ENCODE results near the gene KCNQ1.

Gene KCNQ1

DNA sequence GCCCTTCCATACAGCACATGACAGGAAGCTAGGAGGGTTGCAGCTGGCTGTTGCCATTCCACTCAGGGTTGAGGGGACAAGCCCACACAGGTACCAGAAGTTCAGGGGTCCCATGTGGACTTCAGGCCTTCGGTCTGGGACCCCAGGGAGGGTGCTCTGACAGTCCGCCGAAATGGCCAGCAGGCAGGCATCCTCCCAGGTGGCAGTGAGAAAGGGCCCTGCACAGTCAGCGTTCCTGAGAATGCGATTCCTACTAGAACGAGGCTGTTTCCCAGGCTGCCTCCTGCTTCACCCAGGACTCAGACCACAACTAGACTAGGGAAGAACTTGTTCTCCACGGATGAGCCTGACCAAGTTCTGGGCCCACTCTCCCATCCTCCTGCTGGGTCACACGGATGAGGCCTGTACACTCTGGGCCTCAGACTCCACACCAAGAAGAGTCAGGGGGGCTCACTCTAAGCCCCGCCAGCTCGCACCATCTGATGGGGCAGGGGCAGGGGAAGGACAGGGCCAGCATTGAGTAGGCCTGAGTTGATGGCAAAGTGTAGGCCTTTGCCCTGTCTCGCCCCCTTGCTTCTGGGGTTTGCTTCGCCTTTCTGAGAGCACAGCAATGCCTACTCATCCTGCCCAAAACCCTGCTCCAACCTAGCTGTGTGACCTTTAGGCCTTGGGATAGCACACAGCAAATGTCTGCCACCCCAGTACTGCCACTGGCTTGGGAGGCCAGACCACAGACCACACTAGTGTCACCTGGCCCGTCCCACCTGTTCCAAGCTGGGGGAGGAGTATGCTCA is 241.0 kb downstream of the KCNQ1 start:
- Histone ChIP-seq H3K4me1 (ENCODE audit: control insufficient read depth, insufficient read depth, low read length) (peaks cover 33% of the 10 kb centered on the region), H3K36me3 (ENCODE audit: control insufficient read depth in 2 of 2, insufficient read depth in 2 of 2, low read length in 2 of 2) (peaks cover 0 to 4% of the 10 kb centered on the region in 2 donors), H3K9me3 (ENCODE audit: control insufficient read depth in 2 of 2, low read length in 2 of 2) (no peaks in the 10 kb centered on the region), H3K27me3 (ENCODE audit: control insufficient read depth in 1 of 2, insufficient read depth in 2 of 2, low read length in 2 of 2) (no peaks in the 10 kb centered on the region), H3K9ac (ENCODE audit: low read length in 2 of 2) (no peak overlapping the region), H3K4me3 (ENCODE audit: low read length in 2 of 2) (no peak overlapping the region), H3K27ac (ENCODE audit: low read length) (no peak overlapping the region)

DNA sequence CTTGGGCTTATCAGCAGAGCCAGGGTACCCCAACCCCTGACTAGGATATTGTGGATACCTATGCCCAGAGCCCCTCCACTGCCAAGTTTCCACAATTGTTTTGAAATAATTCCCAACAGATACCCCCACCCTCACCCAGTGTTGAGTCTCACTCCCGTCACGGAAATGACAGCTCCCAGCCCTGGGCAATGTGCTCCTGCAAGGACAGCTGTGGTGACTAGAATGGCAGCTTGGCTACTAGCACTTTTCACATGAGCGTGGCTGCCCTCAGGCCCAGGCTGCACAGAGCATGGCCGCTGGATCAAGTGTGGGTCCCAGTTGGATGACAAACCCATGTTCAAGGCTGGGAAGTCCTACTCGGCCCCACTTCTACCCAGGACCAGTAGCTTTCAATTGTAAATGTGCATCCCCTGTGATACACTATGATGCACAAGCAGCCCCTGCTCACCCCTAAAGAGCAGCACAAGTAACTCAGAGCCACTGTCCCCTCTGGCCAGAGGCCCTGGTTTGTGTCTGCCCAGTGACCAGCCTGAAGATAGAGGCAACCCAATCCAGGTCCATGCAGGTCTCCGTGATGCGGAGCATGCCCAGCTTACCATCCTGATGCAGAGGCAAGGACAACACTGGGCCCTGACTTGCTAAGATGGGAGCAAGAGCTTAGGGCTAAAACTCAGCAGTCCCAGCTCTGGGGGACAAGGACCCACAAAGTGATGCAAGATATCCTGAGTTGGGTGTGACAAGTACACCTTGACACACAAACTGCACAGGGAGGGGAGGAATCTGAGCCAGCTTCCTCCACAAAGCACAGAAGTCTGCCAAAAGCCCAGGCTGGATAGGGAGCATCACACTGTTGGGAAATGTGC is 241.8 kb downstream of the KCNQ1 start:
- H3K36me3 ChIP-seq (ENCODE audit: control insufficient read depth in 2 of 2, insufficient read depth in 2 of 2, low read length in 2 of 2): peaks cover 0 to 4% of the 10 kb centered on the region in 2 donors
- H3K27me3 ChIP-seq (ENCODE audit: control insufficient read depth in 1 of 2, insufficient read depth in 2 of 2, low read length in 2 of 2): no peaks in the 10 kb centered on the region
- H3K27ac ChIP-seq (ENCODE audit: low read length): no peak overlapping the region
- no peaks in the 10 kb centered on the region for H3K9me3 ChIP-seq (ENCODE audit: control insufficient read depth in 2 of 2, low read length in 2 of 2)
- no peak overlapping the region for H3K9ac ChIP-seq (ENCODE audit: low read length in 2 of 2)
- no peak overlapping the region for H3K4me3 ChIP-seq (ENCODE audit: low read length in 2 of 2)
- H3K4me1 ChIP-seq (ENCODE audit: control insufficient read depth, insufficient read depth, low read length): peaks cover 41% of the 10 kb centered on the region

DNA sequence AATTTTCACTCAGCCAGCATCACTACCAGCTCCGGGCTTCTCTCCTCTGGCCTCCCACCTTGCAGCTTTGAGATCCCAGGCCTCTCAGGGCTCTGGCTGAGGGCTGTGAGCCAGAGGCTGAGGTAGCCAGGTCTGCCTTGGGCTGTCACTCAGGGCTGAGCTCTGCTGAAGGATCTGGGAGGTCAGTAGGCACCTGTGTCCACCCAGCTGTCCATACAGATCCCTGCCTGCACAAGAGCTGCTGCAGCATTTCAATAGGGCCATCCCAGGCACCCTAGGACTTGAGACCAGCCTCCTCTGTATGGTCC is 242.4 kb downstream of the KCNQ1 start:
- Histone ChIP-seq H3K27me3 (ENCODE audit: control insufficient read depth in 1 of 2, insufficient read depth in 2 of 2, low read length in 2 of 2) (no peaks in the 10 kb centered on the region), H3K4me3 (ENCODE audit: low read length in 2 of 2) (no peak overlapping the region), H3K9ac (ENCODE audit: low read length in 2 of 2) (no peak overlapping the region), H3K27ac (ENCODE audit: low read length) (no peak overlapping the region), H3K9me3 (ENCODE audit: control insufficient read depth in 2 of 2, low read length in 2 of 2) (no peaks in the 10 kb centered on the region), H3K36me3 (ENCODE audit: control insufficient read depth in 2 of 2, insufficient read depth in 2 of 2, low read length in 2 of 2) (peaks cover 0 to 4% of the 10 kb centered on the region in 2 donors), H3K4me1 (ENCODE audit: control insufficient read depth, insufficient read depth, low read length) (peaks cover 46% of the 10 kb centered on the region)

DNA sequence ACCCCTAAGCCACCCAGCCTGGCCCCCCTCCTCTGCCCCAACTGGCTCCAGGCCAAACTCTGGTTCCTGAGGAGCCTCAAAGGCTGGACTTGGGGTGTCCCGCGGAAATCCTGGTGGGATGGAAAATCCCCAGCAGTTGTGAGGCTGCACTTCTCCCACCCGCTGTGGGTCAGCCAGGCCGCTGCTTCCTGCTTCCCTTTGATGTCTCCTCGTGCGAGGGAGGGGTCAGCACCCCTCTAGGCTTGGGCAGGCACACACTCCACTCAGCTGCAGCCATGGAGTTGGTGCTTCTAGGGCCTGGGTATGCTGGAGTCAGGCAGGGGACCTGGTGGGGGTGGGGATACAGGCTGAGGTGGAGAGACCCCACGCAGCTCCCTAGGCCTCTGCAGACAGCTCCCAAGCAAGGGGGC is 243.0 kb downstream of the KCNQ1 start:
- Histone ChIP-seq H3K27ac (ENCODE audit: low read length) (no peak overlapping the region), H3K27me3 (ENCODE audit: control insufficient read depth in 1 of 2, insufficient read depth in 2 of 2, low read length in 2 of 2) (no peaks in the 10 kb centered on the region), H3K9ac (ENCODE audit: low read length in 2 of 2) (no peak overlapping the region), H3K4me3 (ENCODE audit: low read length in 2 of 2) (no peak overlapping the region), H3K4me1 (ENCODE audit: control insufficient read depth, insufficient read depth, low read length) (peaks cover 50% of the 10 kb centered on the region), H3K9me3 (ENCODE audit: control insufficient read depth in 2 of 2, low read length in 2 of 2) (no peaks in the 10 kb centered on the region), H3K36me3 (ENCODE audit: control insufficient read depth in 2 of 2, insufficient read depth in 2 of 2, low read length in 2 of 2) (peaks cover 0 to 4% of the 10 kb centered on the region in 2 donors)

DNA sequence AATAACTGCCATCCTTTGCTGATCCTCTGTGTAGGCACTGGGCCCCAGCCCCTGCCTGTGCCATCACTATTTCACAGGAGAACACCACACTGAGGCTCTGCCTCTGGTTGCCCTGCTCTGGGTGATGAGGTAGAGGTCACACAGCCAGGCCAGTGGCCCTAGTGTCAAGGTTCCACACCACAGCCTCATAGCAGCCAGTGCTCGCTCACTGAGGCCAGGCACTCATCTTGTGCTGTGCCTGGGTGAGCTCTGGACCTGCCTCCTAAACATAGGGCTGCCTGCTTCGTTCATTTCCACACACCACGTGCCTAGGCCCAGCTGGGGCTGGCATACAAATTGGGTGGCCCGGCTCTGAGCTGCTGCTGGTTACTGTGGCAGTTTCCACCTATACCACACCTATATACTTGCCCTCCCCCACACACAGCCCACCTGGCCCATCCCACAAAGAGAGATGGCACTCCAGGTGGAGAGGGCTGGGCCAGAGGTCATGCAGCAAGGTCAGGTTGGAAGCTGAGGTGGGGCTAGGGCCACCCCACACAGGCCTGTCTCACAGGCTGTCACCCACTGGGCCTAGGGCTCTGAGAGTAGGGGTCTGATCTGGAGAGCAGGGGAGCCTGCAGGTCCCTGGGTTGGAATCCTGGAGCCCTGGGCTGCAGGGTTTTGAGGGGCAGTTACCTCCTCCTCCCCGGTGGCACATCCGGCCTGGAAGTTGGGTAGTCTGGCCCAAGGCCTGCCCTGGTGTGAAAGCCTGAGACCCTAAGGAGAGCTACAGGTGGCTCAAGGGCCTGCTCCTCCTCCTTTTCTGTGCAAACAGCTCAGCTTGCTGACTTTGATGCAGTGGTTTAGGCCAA is 243.8 kb downstream of the KCNQ1 start:
- Histone ChIP-seq H3K27ac (ENCODE audit: low read length) (no peak overlapping the region), H3K4me1 (ENCODE audit: control insufficient read depth, insufficient read depth, low read length) (peaks cover 58% of the 10 kb centered on the region)

DNA sequence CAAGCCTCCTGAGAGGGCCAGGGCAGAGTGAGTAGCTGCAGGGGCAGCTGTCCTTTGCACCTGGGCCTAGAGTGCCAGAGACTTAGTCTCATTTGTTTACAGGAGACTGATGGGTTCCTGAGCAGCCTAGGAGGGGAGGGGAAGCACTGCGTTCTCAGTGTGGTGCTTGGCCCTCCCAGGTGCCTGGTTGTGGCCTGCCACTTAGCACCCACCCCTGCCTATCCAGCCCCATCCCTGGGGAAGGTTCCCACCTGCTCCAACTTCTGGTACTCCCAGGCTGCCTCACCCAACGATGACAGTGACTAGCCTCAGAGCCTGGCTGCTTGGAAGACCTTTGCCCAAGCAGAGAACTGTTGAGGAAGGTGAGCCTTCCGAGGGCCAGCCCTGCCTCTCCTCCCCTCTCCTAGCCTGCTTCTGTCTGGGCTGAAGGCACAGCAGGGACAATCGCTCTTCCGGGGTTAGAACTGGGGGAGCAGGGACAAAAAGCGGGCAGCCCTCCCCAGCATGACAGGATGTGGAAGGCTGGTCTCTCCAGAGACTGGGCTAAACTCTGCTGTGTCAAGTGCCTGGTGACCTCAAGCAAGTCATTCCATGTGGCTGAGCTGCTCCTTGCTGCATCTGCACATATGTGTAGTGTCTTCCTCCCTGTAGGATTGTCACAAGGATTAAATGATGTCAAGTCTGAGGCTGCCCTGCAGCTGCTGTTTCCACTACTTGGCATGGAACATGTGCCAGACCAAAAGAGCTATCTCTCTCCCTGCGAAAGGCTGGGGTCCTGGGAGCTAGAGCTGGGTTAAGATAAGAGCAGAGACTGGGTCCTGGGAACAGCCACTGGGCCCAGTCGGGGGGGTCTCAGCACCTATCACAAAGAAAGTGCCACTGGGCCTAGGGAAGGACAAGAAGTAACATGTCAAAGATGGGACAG is 245.1 kb downstream of the KCNQ1 start:
- peaks cover 0 to 4% of the 10 kb centered on the region in 2 donors for H3K36me3 ChIP-seq (ENCODE audit: control insufficient read depth in 2 of 2, insufficient read depth in 2 of 2, low read length in 2 of 2)
- H3K27me3 ChIP-seq (ENCODE audit: control insufficient read depth in 1 of 2, insufficient read depth in 2 of 2, low read length in 2 of 2): no peaks in the 10 kb centered on the region
- no peaks in the 10 kb centered on the region for H3K9me3 ChIP-seq (ENCODE audit: control insufficient read depth in 2 of 2, low read length in 2 of 2)
- peaks cover 65% of the 10 kb centered on the region for H3K4me1 ChIP-seq (ENCODE audit: control insufficient read depth, insufficient read depth, low read length)
- no peak overlapping the region for H3K27ac ChIP-seq (ENCODE audit: low read length)
- no peak overlapping the region for H3K4me3 ChIP-seq (ENCODE audit: low read length in 2 of 2)
- no peak overlapping the region for H3K9ac ChIP-seq (ENCODE audit: low read length in 2 of 2)

More for the DNA sequence above, 243.8 kb downstream of the KCNQ1 start:
- Histone ChIP-seq H3K9me3 (ENCODE audit: control insufficient read depth in 2 of 2, low read length in 2 of 2) (no peaks in the 10 kb centered on the region), H3K4me3 (ENCODE audit: low read length in 2 of 2) (no peak overlapping the region), H3K9ac (ENCODE audit: low read length in 2 of 2) (no peak overlapping the region), H3K27me3 (ENCODE audit: control insufficient read depth in 1 of 2, insufficient read depth in 2 of 2, low read length in 2 of 2) (no peaks in the 10 kb centered on the region), H3K36me3 (ENCODE audit: control insufficient read depth in 2 of 2, insufficient read depth in 2 of 2, low read length in 2 of 2) (peaks cover 0 to 4% of the 10 kb centered on the region in 2 donors)

DNA sequence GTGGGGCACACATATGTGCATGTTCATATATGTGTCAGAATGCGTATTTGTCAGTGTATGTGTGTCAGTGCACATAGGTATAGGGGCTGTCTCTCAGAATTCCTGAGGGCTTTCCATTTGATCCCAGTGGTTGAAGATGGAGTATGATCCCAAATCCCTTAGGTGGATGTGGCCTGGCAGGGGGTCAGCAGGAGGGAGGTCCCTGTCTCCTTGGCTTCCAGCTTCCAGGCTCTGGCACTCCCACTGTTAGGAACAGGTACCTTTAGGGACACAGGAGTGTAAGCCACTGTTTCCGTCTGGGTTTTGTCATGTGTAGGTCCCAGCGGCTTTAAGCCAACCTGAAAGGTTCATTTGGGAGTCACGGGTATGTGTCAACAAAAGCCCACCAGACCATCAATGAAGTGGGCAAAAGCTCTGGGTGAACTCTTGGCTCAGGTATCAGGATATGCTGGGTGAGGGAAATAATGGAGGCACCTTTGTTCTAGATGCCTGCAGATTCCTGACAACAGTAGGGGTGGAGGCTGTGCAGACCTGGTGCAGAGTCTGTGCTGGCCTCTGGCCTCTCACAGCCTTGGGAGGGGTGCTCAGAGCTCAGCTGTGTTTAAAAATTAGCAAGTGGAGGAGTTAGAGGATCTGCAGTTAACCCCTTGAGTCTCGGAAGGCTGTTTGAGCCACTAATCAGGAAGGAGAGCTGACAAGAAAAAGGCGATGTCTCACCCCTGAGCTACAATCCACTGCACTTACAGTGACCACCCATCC is 246.0 kb downstream of the KCNQ1 start:
- Histone ChIP-seq H3K36me3 (ENCODE audit: control insufficient read depth in 2 of 2, insufficient read depth in 2 of 2, low read length in 2 of 2) (peaks cover 0 to 4% of the 10 kb centered on the region in 2 donors), H3K9ac (ENCODE audit: low read length in 2 of 2) (no peak overlapping the region), H3K27me3 (ENCODE audit: control insufficient read depth in 1 of 2, insufficient read depth in 2 of 2, low read length in 2 of 2) (no peaks in the 10 kb centered on the region), H3K27ac (ENCODE audit: low read length) (no peak overlapping the region), H3K4me3 (ENCODE audit: low read length in 2 of 2) (no peak overlapping the region), H3K9me3 (ENCODE audit: control insufficient read depth in 2 of 2, low read length in 2 of 2) (no peaks in the 10 kb centered on the region), H3K4me1 (ENCODE audit: control insufficient read depth, insufficient read depth, low read length) (peaks cover 65% of the 10 kb centered on the region)

DNA sequence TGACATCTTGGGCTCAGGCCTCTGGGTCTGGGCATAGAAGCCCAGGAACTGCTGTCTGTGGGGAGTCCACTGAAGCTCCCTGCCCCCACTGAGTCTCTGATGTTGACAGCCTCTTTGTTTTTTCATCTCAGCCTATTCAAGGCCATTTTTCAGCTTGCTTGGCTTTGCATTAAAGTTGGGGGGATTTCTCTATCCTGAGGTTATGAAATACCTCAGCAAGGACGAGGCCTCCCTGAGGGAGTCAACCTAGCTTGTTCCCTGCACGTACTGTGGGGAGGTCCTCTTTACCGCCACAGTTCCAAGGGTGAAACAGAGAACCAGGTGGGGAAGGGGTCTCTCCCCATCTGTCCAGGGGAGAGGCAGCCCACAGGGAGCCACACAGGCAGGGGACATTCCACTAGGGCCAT is 246.6 kb downstream of the KCNQ1 start:
- no peaks in the 10 kb centered on the region for H3K9me3 ChIP-seq (ENCODE audit: control insufficient read depth in 2 of 2, low read length in 2 of 2)
- H3K4me1 ChIP-seq (ENCODE audit: control insufficient read depth, insufficient read depth, low read length): peaks cover 63% of the 10 kb centered on the region
- H3K4me3 ChIP-seq (ENCODE audit: low read length in 2 of 2): peak overlapping the region in 1 of 2 donors; percentile 15
- no peaks in the 10 kb centered on the region for H3K27me3 ChIP-seq (ENCODE audit: control insufficient read depth in 1 of 2, insufficient read depth in 2 of 2, low read length in 2 of 2)
- no peak overlapping the region for H3K9ac ChIP-seq (ENCODE audit: low read length in 2 of 2)
- no peak overlapping the region for H3K27ac ChIP-seq (ENCODE audit: low read length)
- peaks cover 0 to 4% of the 10 kb centered on the region in 2 donors for H3K36me3 ChIP-seq (ENCODE audit: control insufficient read depth in 2 of 2, insufficient read depth in 2 of 2, low read length in 2 of 2)

DNA sequence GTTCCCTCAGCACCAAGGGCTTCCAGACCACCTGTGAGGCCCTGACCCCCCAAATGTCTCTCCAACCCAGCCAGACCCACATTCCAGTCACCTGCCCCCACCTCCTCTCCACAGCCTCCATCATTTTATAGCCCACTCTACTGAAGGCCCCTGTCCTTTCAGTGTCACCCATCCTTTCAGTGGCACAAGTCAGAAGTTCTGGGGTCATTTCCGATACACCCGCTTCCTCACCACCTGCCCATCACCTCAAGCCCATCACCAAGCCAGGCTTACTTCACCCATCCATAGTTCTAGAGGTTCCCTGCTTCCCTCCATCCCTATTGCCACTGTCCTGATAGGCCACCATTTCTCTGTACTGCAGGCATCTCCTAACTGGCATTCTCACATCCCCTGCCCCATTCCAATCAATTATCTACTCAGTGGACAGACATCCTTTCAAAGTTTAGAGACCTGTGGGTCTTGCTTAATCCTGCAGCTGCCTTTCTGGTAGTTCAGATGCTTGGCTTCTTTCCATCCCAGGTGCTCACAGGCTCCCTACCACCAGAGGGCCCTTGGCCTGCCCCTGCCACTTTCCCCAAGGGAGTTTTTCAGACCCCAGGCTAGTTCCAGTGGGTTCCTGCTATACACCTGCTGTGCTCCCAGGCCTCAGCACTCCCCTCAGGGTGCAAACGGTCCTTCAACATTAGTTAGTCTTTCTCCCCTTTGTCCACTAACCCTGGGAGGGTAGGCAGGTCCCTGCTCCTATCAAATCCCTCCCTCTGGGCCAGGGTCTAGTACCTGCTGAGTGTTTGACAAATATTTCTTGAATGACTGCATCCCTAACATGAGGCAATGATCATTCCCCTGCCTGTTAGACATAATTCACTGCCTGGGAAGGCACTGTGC is 247.4 kb downstream of the KCNQ1 start:
- Histone ChIP-seq H3K27ac (ENCODE audit: low read length) (no peak overlapping the region), H3K9me3 (ENCODE audit: control insufficient read depth in 2 of 2, low read length in 2 of 2) (no peaks in the 10 kb centered on the region), H3K9ac (ENCODE audit: low read length in 2 of 2) (no peak overlapping the region), H3K36me3 (ENCODE audit: control insufficient read depth in 2 of 2, insufficient read depth in 2 of 2, low read length in 2 of 2) (peaks cover 0 to 2% of the 10 kb centered on the region in 2 donors), H3K27me3 (ENCODE audit: control insufficient read depth in 1 of 2, insufficient read depth in 2 of 2, low read length in 2 of 2) (no peaks in the 10 kb centered on the region), H3K4me3 (ENCODE audit: low read length in 2 of 2) (no peak overlapping the region), H3K4me1 (ENCODE audit: control insufficient read depth, insufficient read depth, low read length) (peaks cover 62% of the 10 kb centered on the region)
